ENCODE results near the gene TMEM131L. TPM values are rescaled to one million over a fixed set of nuclear protein-coding genes. Genes with fewer than 3 reads are reported as not detected.

TMEM131L gene
- total RNA-seq, 1 donor from 2014 or later, result 6.4 TPM

DNA sequence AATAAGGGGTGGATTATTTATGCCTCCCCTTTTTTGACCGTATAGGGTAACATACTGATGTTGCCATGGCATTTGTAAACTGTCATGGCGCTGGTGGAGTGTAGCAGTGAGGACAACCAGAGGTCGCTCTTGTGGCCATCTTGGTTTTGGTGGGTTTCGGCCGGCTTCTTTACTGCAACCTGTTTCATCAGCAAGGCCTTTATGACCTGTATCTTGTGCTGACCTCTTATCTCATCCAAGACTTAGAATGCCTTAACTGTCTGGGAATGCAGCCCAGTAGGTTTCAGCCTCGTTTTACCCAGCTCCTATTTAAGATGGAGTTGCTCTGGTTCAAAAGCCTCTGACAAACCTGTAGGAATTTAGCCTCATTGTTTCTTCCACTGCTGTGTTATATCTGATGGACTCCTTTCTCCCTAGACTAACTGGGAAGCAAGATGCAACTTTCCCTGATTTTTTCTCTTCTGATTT lies 71.4 kb downstream of the TMEM131L start:
- Mint-ChIP-seq H3K9me3 (ENCODE audit: unreplicated experiment) (no peaks in the 10 kb centered on the region), H3K27ac (ENCODE audit: unreplicated experiment) (no peak overlapping the region), H3K27me3 (ENCODE audit: unreplicated experiment) (no peaks in the 10 kb centered on the region), H3K4me3 (ENCODE audit: unreplicated experiment) (no peak overlapping the region), H3K4me1 (ENCODE audit: unreplicated experiment) (peaks cover 28% of the 10 kb centered on the region), H3K36me3 (ENCODE audit: unreplicated experiment) (no peaks in the 10 kb centered on the region)
- DNase-seq (ENCODE audit: extremely low spot score, unreplicated experiment), result no peak
- TF ChIP-seq, protein P1, sequence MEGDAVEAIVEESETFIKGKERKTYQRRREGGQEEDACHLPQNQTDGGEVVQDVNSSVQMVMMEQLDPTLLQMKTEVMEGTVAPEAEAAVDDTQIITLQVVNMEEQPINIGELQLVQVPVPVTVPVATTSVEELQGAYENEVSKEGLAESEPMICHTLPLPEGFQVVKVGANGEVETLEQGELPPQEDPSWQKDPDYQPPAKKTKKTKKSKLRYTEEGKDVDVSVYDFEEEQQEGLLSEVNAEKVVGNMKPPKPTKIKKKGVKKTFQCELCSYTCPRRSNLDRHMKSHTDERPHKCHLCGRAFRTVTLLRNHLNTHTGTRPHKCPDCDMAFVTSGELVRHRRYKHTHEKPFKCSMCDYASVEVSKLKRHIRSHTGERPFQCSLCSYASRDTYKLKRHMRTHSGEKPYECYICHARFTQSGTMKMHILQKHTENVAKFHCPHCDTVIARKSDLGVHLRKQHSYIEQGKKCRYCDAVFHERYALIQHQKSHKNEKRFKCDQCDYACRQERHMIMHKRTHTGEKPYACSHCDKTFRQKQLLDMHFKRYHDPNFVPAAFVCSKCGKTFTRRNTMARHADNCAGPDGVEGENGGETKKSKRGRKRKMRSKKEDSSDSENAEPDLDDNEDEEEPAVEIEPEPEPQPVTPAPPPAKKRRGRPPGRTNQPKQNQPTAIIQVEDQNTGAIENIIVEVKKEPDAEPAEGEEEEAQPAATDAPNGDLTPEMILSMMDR (IDR thresholded peaks at IDR 0.05), result no peak

DNA sequence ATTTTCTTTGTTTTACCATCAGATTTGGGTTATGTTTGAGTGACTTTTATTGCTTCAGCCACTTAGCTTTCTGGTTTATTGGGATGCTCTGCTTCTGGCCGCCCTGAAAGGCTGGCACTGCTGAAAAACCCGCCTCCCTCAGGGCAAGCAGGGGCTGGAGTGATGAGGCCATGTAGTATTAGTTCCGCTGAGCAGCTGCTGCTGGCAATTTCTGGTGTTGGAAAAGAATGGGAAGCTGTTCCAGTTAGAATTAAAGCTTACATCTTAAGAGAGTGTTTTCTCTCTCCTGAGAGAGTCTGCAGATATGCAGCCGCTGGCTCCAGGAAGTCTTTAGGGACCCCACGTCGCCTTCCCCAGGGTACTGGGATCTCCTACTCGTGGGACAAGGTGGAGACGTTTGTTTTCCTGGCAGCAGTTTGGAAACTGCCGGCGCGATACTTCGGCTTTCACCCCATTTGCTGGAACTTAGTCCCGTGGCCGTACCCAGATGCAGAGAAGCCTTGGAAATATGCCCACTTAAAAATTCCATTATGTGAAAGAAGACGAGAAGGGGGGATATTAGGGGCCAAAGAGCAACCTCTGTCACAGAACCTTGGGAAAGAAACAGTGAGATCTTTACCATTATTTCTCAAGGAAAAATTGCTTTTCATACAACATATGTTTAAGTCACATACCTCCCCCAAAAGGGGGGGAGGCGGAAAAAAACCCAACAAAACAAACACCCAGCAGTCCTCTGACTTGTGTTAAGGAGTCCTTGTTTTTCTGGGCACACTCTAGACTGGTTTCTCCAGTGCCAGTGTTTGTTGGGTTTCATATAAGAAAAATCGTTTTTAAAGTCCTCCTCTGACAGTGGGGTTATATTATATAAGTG lies 72.6 kb downstream of the TMEM131L start:
- Mint-ChIP-seq H3K27ac (ENCODE audit: unreplicated experiment) (peak overlapping the region; percentile 93), H3K4me3 (ENCODE audit: unreplicated experiment) (peak overlapping the region; percentile 70), H3K27me3 (ENCODE audit: unreplicated experiment) (no peaks in the 10 kb centered on the region), H3K36me3 (ENCODE audit: unreplicated experiment) (no peaks in the 10 kb centered on the region), H3K4me1 (ENCODE audit: unreplicated experiment) (peaks cover 28% of the 10 kb centered on the region), H3K9me3 (ENCODE audit: unreplicated experiment) (no peaks in the 10 kb centered on the region)
- no peak for DNase-seq (ENCODE audit: extremely low spot score, unreplicated experiment)
- TF ChIP-seq, protein P1 (IDR thresholded peaks at IDR 0.05), result no peak

DNA sequence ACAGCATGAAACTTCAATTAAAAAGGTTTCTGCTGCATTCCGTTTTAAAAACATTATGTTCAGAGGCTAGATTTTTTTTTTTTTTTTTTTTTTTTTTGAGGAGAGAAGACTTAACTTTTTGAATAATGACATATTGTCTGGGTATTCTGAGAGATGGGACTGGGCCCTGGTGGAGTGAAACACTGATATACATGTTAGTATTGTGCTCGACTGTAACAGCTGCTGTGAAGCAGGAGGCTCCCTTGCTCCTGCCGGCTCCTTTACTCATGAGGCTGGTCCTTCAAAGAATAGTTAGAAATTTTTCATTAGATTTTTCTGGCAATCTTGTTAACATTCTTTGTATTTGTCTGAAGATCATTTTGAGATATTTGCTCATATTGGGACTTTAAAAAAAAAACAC lies 73.3 kb downstream of the TMEM131L start:
- H3K27me3 Mint-ChIP-seq (ENCODE audit: unreplicated experiment), result no peaks in the 10 kb centered on the region
- no peaks in the 10 kb centered on the region for H3K9me3 Mint-ChIP-seq (ENCODE audit: unreplicated experiment)
- peak overlapping the region; percentile 93 for H3K27ac Mint-ChIP-seq (ENCODE audit: unreplicated experiment)
- H3K4me3 Mint-ChIP-seq (ENCODE audit: unreplicated experiment), result no peak overlapping the region
- TF ChIP-seq, protein P1 (IDR thresholded peaks at IDR 0.05), result no peak
- no peaks in the 10 kb centered on the region for H3K36me3 Mint-ChIP-seq (ENCODE audit: unreplicated experiment)
- peaks cover 28% of the 10 kb centered on the region for H3K4me1 Mint-ChIP-seq (ENCODE audit: unreplicated experiment)
- DNase-seq (ENCODE audit: extremely low spot score, unreplicated experiment), result no peak

DNA sequence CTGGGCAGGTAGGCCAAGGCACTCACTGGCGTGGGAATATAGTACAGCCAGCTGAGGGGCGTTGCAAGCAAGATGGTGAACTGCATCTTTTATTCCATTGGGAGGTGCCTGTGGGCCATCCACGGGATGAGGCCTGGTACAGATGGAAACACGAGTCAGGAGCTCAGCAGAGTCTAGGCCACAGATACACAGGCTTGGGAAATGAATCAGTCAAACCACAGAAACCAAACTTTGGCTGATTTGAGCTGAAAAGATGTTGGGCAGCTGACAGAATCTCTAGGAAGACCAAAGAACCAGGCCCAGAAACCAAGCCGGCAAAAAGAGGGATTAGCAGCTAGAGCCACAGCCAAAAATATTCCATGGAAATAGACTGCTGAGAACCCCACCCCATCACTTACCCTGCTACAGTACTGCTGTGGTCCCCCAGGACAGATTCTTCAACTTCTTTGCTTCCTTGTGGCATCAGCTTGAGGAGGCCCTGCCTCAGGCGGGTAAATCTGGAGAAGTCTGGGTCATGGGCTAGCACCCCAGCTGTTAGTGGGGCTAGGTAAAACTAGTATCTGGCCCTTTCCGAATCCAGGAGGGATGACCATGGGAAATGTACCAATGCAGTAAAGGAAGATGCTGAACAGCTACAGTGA lies 75.4 kb downstream of the TMEM131L start:
- no peak for DNase-seq (ENCODE audit: extremely low spot score, unreplicated experiment)
- Mint-ChIP-seq H3K27ac (ENCODE audit: unreplicated experiment) (peak overlapping the region; percentile 25), H3K4me1 (ENCODE audit: unreplicated experiment) (peaks cover 36% of the 10 kb centered on the region), H3K36me3 (ENCODE audit: unreplicated experiment) (no peaks in the 10 kb centered on the region), H3K4me3 (ENCODE audit: unreplicated experiment) (no peak overlapping the region), H3K27me3 (ENCODE audit: unreplicated experiment) (no peaks in the 10 kb centered on the region), H3K9me3 (ENCODE audit: unreplicated experiment) (no peaks in the 10 kb centered on the region)
- TF ChIP-seq, protein P1 (IDR thresholded peaks at IDR 0.05), result no peak

DNA sequence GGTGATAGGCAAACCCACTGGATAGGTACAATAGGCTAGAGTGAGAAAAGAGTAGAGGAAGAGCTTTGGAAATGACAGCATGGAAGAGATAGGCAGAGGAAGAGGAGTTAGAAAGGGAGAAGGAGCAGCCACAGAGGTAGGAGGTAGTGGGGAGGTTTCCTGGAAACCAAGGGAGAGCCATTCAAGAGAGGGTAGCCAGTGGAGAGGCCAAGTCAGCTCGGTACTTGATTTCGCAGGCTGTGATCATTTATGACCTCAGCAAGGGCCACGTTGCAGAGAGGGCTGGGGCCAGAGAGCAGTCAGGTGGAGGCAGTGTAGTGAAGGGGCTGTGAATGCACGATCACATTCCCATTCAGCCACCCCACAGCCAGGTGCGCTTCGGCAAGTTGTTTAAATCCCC lies 76.0 kb downstream of the TMEM131L start:
- no peak for DNase-seq (ENCODE audit: extremely low spot score, unreplicated experiment)
- H3K27ac Mint-ChIP-seq (ENCODE audit: unreplicated experiment), result peak overlapping the region; percentile 25

More for the DNA sequence above, 76.0 kb downstream of the TMEM131L start:
- Mint-ChIP-seq H3K4me1 (ENCODE audit: unreplicated experiment) (peaks cover 37% of the 10 kb centered on the region), H3K36me3 (ENCODE audit: unreplicated experiment) (no peaks in the 10 kb centered on the region), H3K27me3 (ENCODE audit: unreplicated experiment) (no peaks in the 10 kb centered on the region), H3K4me3 (ENCODE audit: unreplicated experiment) (no peak overlapping the region), H3K9me3 (ENCODE audit: unreplicated experiment) (no peaks in the 10 kb centered on the region)
- TF ChIP-seq, protein P1 (IDR thresholded peaks at IDR 0.05), result no peak
